SU-DHL-6 (cell line): Measurements from ENCODE around the gene CERKL.

Experiments
- CTCF ChIP-seq: fragments of 200-600 bp; sonication (generic); IDR thresholded peaks from one replicate; pipeline ENCODE4 v1.5.1; 2017; ENCODE audit warnings: antibody characterized with exemption, mild to moderate bottlenecking, low read length, moderate library complexity; ENCODE audit not compliant: insufficient read depth, poor library complexity, severe bottlenecking
- EZH2phosphoT487 ChIP-seq: fragments of 200-600 bp; sonication (generic), shearing (Covaris generic); conservative IDR thresholded peaks from 2 replicates; pipeline ENCODE4 v1.6.1; 2018; ENCODE audit warnings: mild to moderate bottlenecking, antibody characterized with exemption, low read length, moderate library complexity, mixed read lengths

DNA sequence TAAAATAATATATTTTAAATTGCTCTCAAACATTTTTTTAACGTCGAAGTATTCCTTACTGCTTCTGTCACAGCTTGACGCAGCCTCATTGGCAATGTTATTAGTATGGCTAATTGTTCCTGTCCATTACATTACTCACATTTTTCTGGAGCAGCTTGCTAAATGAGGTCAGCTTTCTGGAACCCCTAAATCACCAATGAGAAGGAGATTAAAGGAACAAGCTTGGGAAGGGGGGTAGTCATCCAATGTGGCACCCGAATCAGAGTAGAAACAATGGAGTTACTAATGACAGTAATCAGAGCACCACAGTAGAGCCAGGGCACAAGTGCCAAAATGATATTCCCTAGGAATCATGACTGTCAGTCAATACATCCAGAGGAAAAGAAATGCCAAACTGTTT is 18.3 kb upstream of the CERKL start:
- TF ChIP-seq CTCF (no peak), EZH2phosphoT487 (no peak)
